ENCODE results near the gene NECAB2. TPM values are rescaled to one million over a fixed set of nuclear protein-coding genes. Genes with fewer than 3 reads are reported as not detected.

NECAB2 gene
- total RNA-seq, 4 donors from 2014 or later, result 0.65 TPM; not detected in 3

DNA sequence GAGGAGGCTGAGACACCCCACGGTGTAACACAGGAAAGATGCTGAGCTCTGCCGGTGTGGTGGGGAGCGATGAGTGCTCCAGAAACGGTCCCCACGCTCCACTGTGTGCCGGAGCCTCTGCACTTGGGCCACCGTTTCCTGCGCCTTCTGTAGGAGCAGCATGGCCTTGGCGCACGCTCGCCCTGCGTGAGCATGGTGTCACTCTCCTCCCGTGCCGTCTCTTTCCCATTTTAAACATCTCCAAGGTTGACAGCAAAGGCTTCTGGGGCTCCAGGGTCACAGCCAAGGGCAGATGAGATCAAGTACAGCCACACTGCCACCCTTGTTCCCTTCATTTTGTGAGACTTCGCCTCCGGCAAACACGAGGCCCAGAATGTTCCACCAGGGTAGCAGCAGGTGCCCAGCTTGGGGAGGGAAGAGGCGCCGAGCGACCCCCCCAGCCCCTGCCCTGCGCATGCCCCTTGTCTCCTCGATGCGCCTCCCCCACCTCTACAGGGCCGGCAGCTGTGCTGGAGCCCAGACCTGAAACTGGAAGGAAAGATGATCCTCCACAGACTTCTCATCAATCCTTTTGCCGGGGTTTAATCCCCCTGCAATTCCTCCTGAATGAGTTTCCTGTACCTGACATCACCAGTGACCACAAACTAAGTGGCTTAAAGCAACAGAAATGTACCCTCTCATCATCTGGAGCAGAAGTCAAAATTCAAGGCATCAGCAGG, 34.9 kb upstream of the NECAB2 start:
- DNase-seq (ENCODE audit: low spot score) (no peak), ATAC-seq (ENCODE audit: low FRiP score) (no peak)
- no peak for TF ChIP-seq CTCF (IDR thresholded peaks at IDR 0.05)

DNA sequence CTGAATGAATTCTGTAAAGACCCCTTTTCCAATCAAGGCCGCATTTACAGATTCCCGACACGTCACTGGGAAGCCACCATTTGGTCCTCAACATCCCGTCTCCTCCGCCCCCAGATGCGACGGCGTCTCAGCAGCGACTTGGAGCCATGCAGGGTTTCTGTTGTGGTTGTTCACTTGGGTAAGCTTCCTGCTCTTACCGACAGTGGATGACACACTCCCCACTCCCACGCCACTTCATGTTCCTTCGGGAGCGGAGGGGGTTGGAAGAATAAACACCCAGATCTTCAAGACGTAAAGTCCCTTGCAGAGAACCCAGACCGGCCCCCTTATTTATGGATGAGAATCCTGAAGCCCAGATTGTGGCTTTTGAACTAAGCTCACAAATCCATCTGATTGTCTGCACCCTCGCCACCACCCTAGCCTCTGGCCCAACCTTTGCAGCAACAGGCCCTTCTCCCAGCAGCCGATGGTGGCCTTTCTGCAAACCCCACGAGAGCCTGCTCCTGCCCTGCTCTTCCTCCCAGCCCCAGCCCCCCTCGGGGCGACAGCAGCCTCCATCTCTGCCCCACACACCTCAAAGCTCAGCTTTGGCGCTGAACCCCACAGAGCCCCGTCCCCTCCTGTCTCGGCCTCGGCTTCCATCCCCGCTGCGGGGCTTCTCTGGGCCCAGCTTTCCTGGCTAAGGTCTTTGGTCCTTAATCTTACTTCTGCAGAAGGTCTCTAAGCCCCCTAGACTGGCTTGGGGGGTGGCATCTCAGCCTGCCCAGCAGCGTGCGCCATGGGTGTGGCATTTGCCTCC, 34.0 kb upstream of the NECAB2 start:
- DNase-seq (ENCODE audit: low spot score) (no peak), ATAC-seq (ENCODE audit: low FRiP score) (no peak)
- TF ChIP-seq CTCF (IDR thresholded peaks at IDR 0.05), result no peak

- ATAC-seq (ENCODE audit: low FRiP score), result no peak
- no peak for TF ChIP-seq CTCF (IDR thresholded peaks at IDR 0.05)
- DNase-seq (ENCODE audit: low spot score), result no peak
These were observed 33.4 kb upstream of the NECAB2 start for GRCh38 chr16:83934684-83934977.

DNA sequence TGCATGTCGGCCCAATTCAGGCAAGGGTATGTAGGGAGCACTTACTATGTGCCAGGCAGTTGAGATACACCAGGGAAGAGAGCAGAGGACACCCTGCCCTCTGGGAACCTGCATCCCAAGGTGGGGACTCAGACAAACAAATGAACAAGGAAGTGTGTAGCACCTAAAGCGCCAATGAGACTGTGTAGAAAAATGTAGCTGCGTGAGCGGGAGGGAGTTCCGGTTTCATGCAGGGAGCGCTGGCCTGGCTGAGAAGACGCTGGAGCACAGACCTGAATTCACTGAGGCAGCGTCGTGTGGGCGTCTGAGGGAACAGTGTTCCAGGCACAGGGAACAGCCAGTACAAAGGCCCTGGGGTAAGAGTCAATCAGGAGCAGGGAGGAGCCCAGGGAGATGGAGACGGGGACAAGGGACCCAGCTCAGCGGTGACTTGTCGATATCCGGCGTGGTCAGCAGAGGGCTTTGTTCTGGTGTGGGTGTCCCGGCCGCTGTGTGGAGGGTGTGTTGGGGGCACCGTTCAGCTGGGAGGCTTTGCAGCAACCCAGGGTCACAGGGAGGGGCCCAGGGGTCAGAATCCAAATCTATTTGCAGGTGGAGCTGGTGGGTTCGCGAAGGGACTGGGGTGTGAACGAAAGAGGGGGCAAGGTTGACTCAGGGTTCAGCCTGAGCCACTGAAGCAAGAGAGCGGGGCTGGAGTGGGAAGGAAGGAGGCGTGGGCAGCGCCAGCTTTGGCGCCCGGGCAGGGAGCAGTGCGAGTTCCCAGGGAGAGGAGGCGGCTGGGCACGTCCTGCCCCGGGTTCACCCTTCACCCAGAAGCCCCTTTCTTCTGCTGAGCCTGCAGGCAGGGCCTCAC, 32.8 kb upstream of the NECAB2 start:
- no peak for TF ChIP-seq CTCF (IDR thresholded peaks at IDR 0.05)
- no peak for ATAC-seq (ENCODE audit: low FRiP score)
- no peak for DNase-seq (ENCODE audit: low spot score)

DNA sequence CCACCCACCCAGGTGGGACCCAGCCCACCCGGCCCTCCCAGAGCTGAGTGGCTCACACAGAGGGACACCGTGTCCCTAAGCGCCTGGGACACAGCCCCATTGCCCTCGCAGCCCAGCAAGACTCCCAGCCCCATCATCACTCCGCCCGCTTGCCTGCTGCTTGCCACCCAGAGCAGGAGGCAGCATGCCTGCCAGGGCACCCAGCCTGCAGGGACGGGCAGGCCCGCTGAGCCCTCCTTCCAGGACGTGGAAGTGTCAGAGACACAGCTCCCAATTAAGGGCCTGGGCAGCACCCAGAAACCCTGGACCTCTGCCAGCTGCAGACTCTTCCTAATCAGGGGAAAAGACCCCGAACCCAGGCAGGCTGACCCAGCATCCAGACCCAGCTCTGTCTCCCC, 32.2 kb upstream of the NECAB2 start:
- no peak for DNase-seq (ENCODE audit: low spot score)
- no peak for TF ChIP-seq CTCF (IDR thresholded peaks at IDR 0.05)
- ATAC-seq (ENCODE audit: low FRiP score), result no peak

GRCh38 chr16:83936581-83937165, 31.4 kb upstream of the NECAB2 start:
- no peak for TF ChIP-seq CTCF (IDR thresholded peaks at IDR 0.05)
- DNase-seq (ENCODE audit: low spot score) (no peak), ATAC-seq (ENCODE audit: low FRiP score) (no peak)
